Measurements from ENCODE around the gene SESTD1.
"Not testable (repeated sequence)": the region's sequence is repeated elsewhere in the genome, so short reads cannot be mapped to it uniquely, and the experiment has no call there.

SESTD1 gene

GRCh38 chr2:179250848-179251504, 13.7 kb downstream of the SESTD1 start:
- WGBS: 100% methylated on average over 1 of the region's 1 CpG
- H3K36me3 ChIP-seq (ENCODE audit: insufficient read depth, low read length): peaks cover 5% of the 10 kb centered on the region; the same call in 1 of the 2 replicates

GRCh38 chr2:179250095-179250494, 14.5 kb downstream of the SESTD1 start:
- Histone ChIP-seq H3K4me3 (ENCODE audit: low read length) (no peak overlapping the region), H3K9me3 (ENCODE audit: insufficient read depth, low read depth, low read length) (no peaks in the 10 kb centered on the region)
- 97% methylated on average over 3 of the region's 3 CpGs for WGBS

More at GRCh38 chr2:179250848-179251504, 13.7 kb downstream of the SESTD1 start:
- no peak overlapping the region for H3K27ac ChIP-seq (ENCODE audit: low read depth, low read length)
- H3K4me3 ChIP-seq (ENCODE audit: low read length): no peak overlapping the region
- no peaks in the 10 kb centered on the region for H3K9me3 ChIP-seq (ENCODE audit: insufficient read depth, low read depth, low read length)
- H3K4me1 ChIP-seq (ENCODE audit: insufficient read depth, low read length): peaks cover 18% of the 10 kb centered on the region
- no peaks in the 10 kb centered on the region for H3K27me3 ChIP-seq (ENCODE audit: insufficient read depth, low read length)
- H3K9ac ChIP-seq (ENCODE audit: low read depth, low read length): no peak overlapping the region

GRCh38 chr2:179248024-179248348, 16.6 kb downstream of the SESTD1 start:
- Histone ChIP-seq H3K4me1 (ENCODE audit: insufficient read depth, low read length) (peaks cover 18% of the 10 kb centered on the region), H3K9ac (ENCODE audit: low read depth, low read length) (no peak overlapping the region), H3K27ac (ENCODE audit: low read depth, low read length) (no peak overlapping the region), H3K27me3 (ENCODE audit: insufficient read depth, low read length) (no peaks in the 10 kb centered on the region), H3K36me3 (ENCODE audit: insufficient read depth, low read length) (peaks cover 5% of the 10 kb centered on the region; the same call in 1 of the 2 replicates), H3K9me3 (ENCODE audit: insufficient read depth, low read depth, low read length) (no peaks in the 10 kb centered on the region), H3K4me3 (ENCODE audit: low read length) (no peak overlapping the region)
- WGBS: 83% methylated on average over 1 of the region's 1 CpG

More at GRCh38 chr2:179250095-179250494, 14.5 kb downstream of the SESTD1 start:
- Histone ChIP-seq H3K36me3 (ENCODE audit: insufficient read depth, low read length) (peaks cover 5% of the 10 kb centered on the region; the same call in 1 of the 2 replicates), H3K27me3 (ENCODE audit: insufficient read depth, low read length) (no peaks in the 10 kb centered on the region), H3K4me1 (ENCODE audit: insufficient read depth, low read length) (peaks cover 18% of the 10 kb centered on the region), H3K9ac (ENCODE audit: low read depth, low read length) (no peak overlapping the region), H3K27ac (ENCODE audit: low read depth, low read length) (no peak overlapping the region)

GRCh38 chr2:179247318-179248023, 17.2 kb downstream of the SESTD1 start:
- H3K27me3 ChIP-seq (ENCODE audit: insufficient read depth, low read length): no peaks in the 10 kb centered on the region
- H3K9me3 ChIP-seq (ENCODE audit: insufficient read depth, low read depth, low read length): no peaks in the 10 kb centered on the region
- H3K36me3 ChIP-seq (ENCODE audit: insufficient read depth, low read length): peaks cover 5% of the 10 kb centered on the region; the same call in 1 of the 2 replicates
- H3K4me1 ChIP-seq (ENCODE audit: insufficient read depth, low read length): peaks cover 12% of the 10 kb centered on the region; the same call in 1 of the 2 replicates
- H3K9ac ChIP-seq (ENCODE audit: low read depth, low read length): no peak overlapping the region
- H3K27ac ChIP-seq (ENCODE audit: low read depth, low read length): no peak overlapping the region
- 90% methylated on average over 2 of the region's 2 CpGs for WGBS
- no peak overlapping the region for H3K4me3 ChIP-seq (ENCODE audit: low read length)

- not testable (repeated sequence) for H3K4me3 ChIP-seq (ENCODE audit: low read length); H3K9me3 ChIP-seq (ENCODE audit: insufficient read depth, low read depth, low read length)
- WGBS: 84% methylated on average over 9 of the region's 10 CpGs
These were observed 18.8 kb downstream of the SESTD1 start for GRCh38 chr2:179245843-179246242.

GRCh38 chr2:179243046-179243445, 21.6 kb downstream of the SESTD1 start:
- H3K27me3 ChIP-seq (ENCODE audit: insufficient read depth, low read length): no peaks in the 10 kb centered on the region
- 92% methylated on average over 1 of the region's 1 CpG for WGBS
- no peak overlapping the region for H3K9ac ChIP-seq (ENCODE audit: low read depth, low read length)
- H3K4me1 ChIP-seq (ENCODE audit: insufficient read depth, low read length): peaks cover 32% of the 10 kb centered on the region; the same call in 1 of the 2 replicates
- no peaks in the 10 kb centered on the region for H3K9me3 ChIP-seq (ENCODE audit: insufficient read depth, low read depth, low read length)
- no peak overlapping the region for H3K27ac ChIP-seq (ENCODE audit: low read depth, low read length)
- no peaks in the 10 kb centered on the region for H3K36me3 ChIP-seq (ENCODE audit: insufficient read depth, low read length)
- no peak overlapping the region for H3K4me3 ChIP-seq (ENCODE audit: low read length)

More at GRCh38 chr2:179245843-179246242, 18.8 kb downstream of the SESTD1 start:
- H3K4me1 ChIP-seq (ENCODE audit: insufficient read depth, low read length): peaks cover 12% of the 10 kb centered on the region; the same call in 1 of the 2 replicates
- H3K27ac ChIP-seq (ENCODE audit: low read depth, low read length); H3K36me3 ChIP-seq (ENCODE audit: insufficient read depth, low read length); H3K9ac ChIP-seq (ENCODE audit: low read depth, low read length); H3K27me3 ChIP-seq (ENCODE audit: insufficient read depth, low read length): not testable (repeated sequence)

- Histone ChIP-seq H3K27me3 (ENCODE audit: insufficient read depth, low read length) (no peaks in the 10 kb centered on the region), H3K36me3 (ENCODE audit: insufficient read depth, low read length) (no peaks in the 10 kb centered on the region), H3K9ac (ENCODE audit: low read depth, low read length) (no peak overlapping the region), H3K4me1 (ENCODE audit: insufficient read depth, low read length) (peaks cover 30% of the 10 kb centered on the region), H3K4me3 (ENCODE audit: low read length) (no peak overlapping the region), H3K27ac (ENCODE audit: low read depth, low read length) (no peak overlapping the region), H3K9me3 (ENCODE audit: insufficient read depth, low read depth, low read length) (no peaks in the 10 kb centered on the region)
- WGBS: 77% methylated on average over 4 of the region's 4 CpGs
These were observed 23.9 kb downstream of the SESTD1 start for GRCh38 chr2:179240481-179241451.

- H3K27ac ChIP-seq (ENCODE audit: low read depth, low read length): no peak overlapping the region
- H3K36me3 ChIP-seq (ENCODE audit: insufficient read depth, low read length): no peaks in the 10 kb centered on the region
- H3K9ac ChIP-seq (ENCODE audit: low read depth, low read length): no peak overlapping the region
- no peaks in the 10 kb centered on the region for H3K9me3 ChIP-seq (ENCODE audit: insufficient read depth, low read depth, low read length)
- WGBS: 81% methylated on average over 1 of the region's 2 CpGs
- H3K27me3 ChIP-seq (ENCODE audit: insufficient read depth, low read length): no peaks in the 10 kb centered on the region
- no peak overlapping the region for H3K4me3 ChIP-seq (ENCODE audit: low read length)
- peaks cover 34% of the 10 kb centered on the region for H3K4me1 ChIP-seq (ENCODE audit: insufficient read depth, low read length)
These were observed 24.8 kb downstream of the SESTD1 start for GRCh38 chr2:179239838-179240237.

GRCh38 chr2:179239195-179239594, 25.4 kb downstream of the SESTD1 start:
- H3K9me3 ChIP-seq (ENCODE audit: insufficient read depth, low read depth, low read length): no peaks in the 10 kb centered on the region
- H3K36me3 ChIP-seq (ENCODE audit: insufficient read depth, low read length): no peaks in the 10 kb centered on the region
- no peaks in the 10 kb centered on the region for H3K27me3 ChIP-seq (ENCODE audit: insufficient read depth, low read length)
- peaks cover 34% of the 10 kb centered on the region for H3K4me1 ChIP-seq (ENCODE audit: insufficient read depth, low read length)
- no peak overlapping the region for H3K27ac ChIP-seq (ENCODE audit: low read depth, low read length)
- no peak overlapping the region for H3K4me3 ChIP-seq (ENCODE audit: low read length)
- no peak overlapping the region for H3K9ac ChIP-seq (ENCODE audit: low read depth, low read length)

GRCh38 chr2:179238027-179238426, 26.6 kb downstream of the SESTD1 start:
- Histone ChIP-seq H3K27ac (ENCODE audit: low read depth, low read length) (no peak overlapping the region), H3K9me3 (ENCODE audit: insufficient read depth, low read depth, low read length) (no peaks in the 10 kb centered on the region), H3K9ac (ENCODE audit: low read depth, low read length) (no peak overlapping the region), H3K4me3 (ENCODE audit: low read length) (no peak overlapping the region), H3K36me3 (ENCODE audit: insufficient read depth, low read length) (no peaks in the 10 kb centered on the region), H3K4me1 (ENCODE audit: insufficient read depth, low read length) (peaks cover 34% of the 10 kb centered on the region), H3K27me3 (ENCODE audit: insufficient read depth, low read length) (no peaks in the 10 kb centered on the region)
- WGBS: 100% methylated on average over 1 of the region's 1 CpG
